Esophagus squamous epithelium (tissue), 5 donors: ENCODE results near the gene SMPX. TPM values are rescaled to one million over a fixed set of nuclear protein-coding genes. Genes with fewer than 3 reads are reported as not detected.

Experiments
- DNase-seq: peaks from one replicate; lab custom pipeline; 2025; lab: John Stamatoyannopoulos, UW
- H3K27ac ChIP-seq, 4 donors: fragments of 200-600 bp; sonication (generic); one replicate each; pipeline ENCODE4 v1.5.1; 2016 to 2019; ENCODE audit warnings: mild to moderate bottlenecking in 1 of 4
- H3K27me3 ChIP-seq, 4 donors: fragments of 200-600 bp; sonication (generic); 1 replicate in 3 of 4; 2 replicates in 1 of 4; pipeline versions ENCODE4 v1.5.1 to v1.6.0; 2017 to 2021; ENCODE audit warnings: antibody characterized with exemption in 1 of 4
- H3K36me3 ChIP-seq, 3 donors: fragments of 200-600 bp; sonication (generic); one replicate each; pipeline ENCODE4 v1.5.1; 2016 to 2019
- H3K4me1 ChIP-seq, 3 donors: fragments of 200-600 bp; sonication (generic); one replicate each; pipeline ENCODE4 v1.5.1; 2017 to 2019
- H3K4me3 ChIP-seq, 4 donors: fragments of 200-600 bp; sonication (generic); 1 replicate in 3 of 4; 2 replicates in 1 of 4; pipeline ENCODE4 v1.5.1; 2016 to 2019; ENCODE audit warnings: mild to moderate bottlenecking in 2 of 4, moderate library complexity in 1 of 4
- H3K9me3 ChIP-seq, 3 donors: fragments of 200-600 bp; sonication (generic); one replicate each; pipeline ENCODE4 v1.5.1; 2016 to 2019
- CTCF ChIP-seq, 6 experiments: fragments of 450-650 bp in 4 of 6; fragments of 200-600 bp in 2 of 6; sonication (generic) in 2 of 6; IDR thresholded peaks; one replicate each; pipeline ENCODE4 v1.5.1; 2016 to 2019; ENCODE audit warnings: antibody characterized with exemption in 6 of 6, mild to moderate bottlenecking in 4 of 6, moderate library complexity in 4 of 6
- POLR2A ChIP-seq, 4 donors: fragments of 450-650 bp; IDR thresholded peaks; one replicate each; pipeline ENCODE4 v1.6.1; 2017; ENCODE audit warnings: antibody characterized with exemption in 4 of 4, mild to moderate bottlenecking in 4 of 4, moderate library complexity in 3 of 4
- WGBS, 2 donors: methylation state at CpG; one replicate each; pipeline ENCODE4 v1.1.5; 2018; 5-methylcytosine and 5-hydroxymethylcytosine counted together
- intact Hi-C: fragments of 100-400 bp; cut with DNase I; formaldehyde crosslinking; loops from one replicate; pipeline ENCODE4 v1.15.0; 2022
- total RNA-seq, 4 donors: library from RNA; depleted of rRNA; stranded (reverse); fragments of >200 nt; gene quantifications; one replicate each; pipeline ENCODE4 v1.1.0, GENCODE V29; 2016
- donor health status: DM: yes; HTN: yes; CAD: no.

Gene SMPX
- total RNA-seq, 4 donors from 2014 or later, result not detected

- WGBS, 2 donors, result 42% methylated on average over 2 of the region's 2 CpGs; no CpG with 5 or more reads in 1 of the 2 donors
Measured at GRCh38 chrX:21734175-21734574, 23.7 kb downstream of the SMPX start.

GRCh38 chrX:21733705-21734104 lies 24.2 kb downstream of the SMPX start:
- no peak overlapping the region for H3K27ac ChIP-seq
- intact Hi-C loops, result loop anchor here (10.0 kb wide), 1 partner anchor 1199 kb away; no protein-coding TSS in a partner anchor
- no peaks in the 10 kb centered on the region for H3K4me1 ChIP-seq
- H3K4me3 ChIP-seq, result no peak overlapping the region
- WGBS, 2 donors, result 62 to 89% methylated on average over 1 of the region's 1 CpG
- H3K9me3 ChIP-seq, result no peaks in the 10 kb centered on the region
- no peak for DNase-seq
- H3K36me3 ChIP-seq, result no peaks in the 10 kb centered on the region
- TF ChIP-seq CTCF (IDR thresholded peaks at IDR 0.05) (no peak), POLR2A (IDR thresholded peaks at IDR 0.05) (no peak)
- H3K27me3 ChIP-seq, result no peaks in the 10 kb centered on the region

More at GRCh38 chrX:21734175-21734574, 23.7 kb downstream of the SMPX start:
- TF ChIP-seq POLR2A (IDR thresholded peaks at IDR 0.05) (no peak), CTCF (IDR thresholded peaks at IDR 0.05) (no peak)
- DNase-seq, result no peak
- intact Hi-C loops, result loop anchor here (10.0 kb wide), 1 partner anchor 1199 kb away; no protein-coding TSS in a partner anchor
- no peaks in the 10 kb centered on the region for H3K36me3 ChIP-seq
- no peaks in the 10 kb centered on the region for H3K4me1 ChIP-seq
- H3K27ac ChIP-seq, result no peak overlapping the region
- H3K4me3 ChIP-seq, result no peak overlapping the region
- H3K27me3 ChIP-seq, result no peaks in the 10 kb centered on the region
- no peaks in the 10 kb centered on the region for H3K9me3 ChIP-seq

GRCh38 chrX:21730026-21730425 lies 27.9 kb downstream of the SMPX start:
- Histone ChIP-seq H3K9me3 (no peaks in the 10 kb centered on the region), H3K4me1 (no peaks in the 10 kb centered on the region), H3K27ac (no peak overlapping the region), H3K4me3 (no peak overlapping the region), H3K36me3 (no peaks in the 10 kb centered on the region), H3K27me3 (no peaks in the 10 kb centered on the region)
- TF ChIP-seq CTCF (IDR thresholded peaks at IDR 0.05) (no peak), POLR2A (IDR thresholded peaks at IDR 0.05) (no peak)
- intact Hi-C loops, result loop anchor here (10.0 kb wide), 1 partner anchor 1195 kb away; no protein-coding TSS in a partner anchor
- DNase-seq, result no peak

- no peaks in the 10 kb centered on the region for H3K36me3 ChIP-seq
- H3K9me3 ChIP-seq, result no peaks in the 10 kb centered on the region
- H3K4me1 ChIP-seq, result no peaks in the 10 kb centered on the region
- no peak overlapping the region for H3K27ac ChIP-seq
- 65 to 79% methylated on average over 3 of the region's 3 CpGs for WGBS, 2 donors
- no peaks in the 10 kb centered on the region for H3K27me3 ChIP-seq
- no peak for DNase-seq
- no peak for TF ChIP-seq POLR2A (IDR thresholded peaks at IDR 0.05)
- TF ChIP-seq CTCF (IDR thresholded peaks at IDR 0.05), result no peak
- intact Hi-C loops, result no loop called here
- H3K4me3 ChIP-seq, result no peak overlapping the region
Measured at GRCh38 chrX:21728276-21728968, 29.5 kb downstream of the SMPX start.

- H3K4me3 ChIP-seq, result no peak overlapping the region
- H3K27ac ChIP-seq, result no peak overlapping the region
- H3K36me3 ChIP-seq, result no peaks in the 10 kb centered on the region
- TF ChIP-seq CTCF (IDR thresholded peaks at IDR 0.05) (no peak), POLR2A (IDR thresholded peaks at IDR 0.05) (no peak)
- no peaks in the 10 kb centered on the region for H3K4me1 ChIP-seq
- no peak for DNase-seq
- WGBS, 2 donors, result 62 to 78% methylated on average over 1 to 6 of the region's 6 CpGs
- H3K27me3 ChIP-seq, result no peaks in the 10 kb centered on the region
- no peaks in the 10 kb centered on the region for H3K9me3 ChIP-seq
- intact Hi-C loops, result no loop called here
Measured at GRCh38 chrX:21725916-21726315, 32.0 kb downstream of the SMPX start.
